Thymus (tissue), 11 donors: Measurements from ENCODE around the gene LGI4. TPM values are rescaled to one million over a fixed set of nuclear protein-coding genes. Genes with fewer than 3 reads are reported as not detected.

ENCODE experiments used
- DNase-seq, 9 donors: peaks; one replicate each; pipeline ENCODE4 v3.0.0-alpha.2; 2013; ENCODE audit warnings: low spot score in 9 of 9, low read depth in 6 of 9, missing footprints in 1 of 9
- H3K27ac ChIP-seq, 2 donors: one replicate each; pipeline ENCODE4 v1.5.1; 2013; ENCODE audit warnings: control low read depth in 1 of 2, low read depth in 1 of 2, low read length in 1 of 2, mild to moderate bottlenecking in 1 of 2, moderate library complexity in 1 of 2
- H3K27me3 ChIP-seq, 2 donors: one replicate each; pipeline ENCODE4 v1.5.1; 2013; ENCODE audit warnings: low read length in 1 of 2; ENCODE audit not compliant: control insufficient read depth in 2 of 2, insufficient read depth in 1 of 2
- H3K36me3 ChIP-seq, 2 donors: one replicate each; pipeline ENCODE4 v1.5.1; 2013; ENCODE audit warnings: low read length in 1 of 2, mild to moderate bottlenecking in 1 of 2, moderate library complexity in 1 of 2; ENCODE audit not compliant: control insufficient read depth in 2 of 2, insufficient read depth in 2 of 2
- H3K4me1 ChIP-seq, 2 donors: one replicate each; pipeline ENCODE4 v1.5.1; 2013; ENCODE audit warnings: low read length in 2 of 2; ENCODE audit not compliant: control insufficient read depth in 2 of 2, insufficient read depth in 2 of 2
- H3K4me3 ChIP-seq, 2 donors: one replicate each; pipeline ENCODE4 v1.5.1; 2013; ENCODE audit warnings: low read length in 2 of 2, control low read depth in 1 of 2, mild to moderate bottlenecking in 1 of 2
- H3K9me3 ChIP-seq, 2 donors: one replicate each; pipeline ENCODE4 v1.5.1; 2013; ENCODE audit warnings: low read length in 1 of 2, mild to moderate bottlenecking in 1 of 2; ENCODE audit not compliant: control insufficient read depth in 2 of 2, insufficient read depth in 1 of 2
- WGBS: extraction: QIAGEN DNeasy Blood & Tissue Kit; methylation state at CpG from one replicate; pipeline ENCODE4 v1.1.7; 2013; 5-methylcytosine and 5-hydroxymethylcytosine counted together
- polyA plus RNA-seq: library from polyadenylated mRNA; stranded (reverse); fragments of 200-250 nt; gene quantifications from one replicate; pipeline ENCODE4 v1.2.3, GENCODE V29; 2013
- total RNA-seq: library from RNA; stranded (reverse); fragments of 120-200 nt; gene quantifications from one replicate; pipeline ENCODE4 v1.2.4, GENCODE V29; 2013
- donor health status: healthy.

The LGI4 gene
- total and polyA plus RNA-seq, 2 donors: 0.52 to 9.8 TPM

GRCh38 chr19:35140207-35140961 is 5.5 kb upstream of the LGI4 start:
- H3K27me3 ChIP-seq: peaks cover 24 to 56% of the 10 kb centered on the region in 2 donors
- no peak overlapping the region for H3K27ac ChIP-seq
- H3K4me1 ChIP-seq: peaks cover 7 to 24% of the 10 kb centered on the region in 2 donors
- WGBS: 69% methylated on average over 12 of the region's 12 CpGs
- DNase-seq: no peak
- no peaks in the 10 kb centered on the region for H3K36me3 ChIP-seq
- H3K4me3 ChIP-seq: no peak overlapping the region
- H3K9me3 ChIP-seq: no peaks in the 10 kb centered on the region

GRCh38 chr19:35138305-35138892 is 3.5 kb upstream of the LGI4 start, which contains the start of gene FXYD1:
TSS of gene FXYD1 (plus strand) at chr19:35138824. CDS start at chr19:35140080, 1,256 bp downstream.
- 93% methylated on average over 18 of the region's 18 CpGs for WGBS
- Histone ChIP-seq H3K4me1 (peaks cover 7 to 25% of the 10 kb centered on the region in 2 donors), H3K9me3 (no peaks in the 10 kb centered on the region), H3K4me3 (no peak within 1 kb of the TSS), H3K36me3 (no peaks in the 10 kb centered on the region), H3K27ac (no peak within 1 kb of the TSS), H3K27me3 (peaks cover 18 to 36% of the 10 kb centered on the region in 2 donors)
- DNase-seq: no peak

- Histone ChIP-seq H3K36me3 (no peaks in the 10 kb centered on the region), H3K27me3 (peaks cover 8 to 25% of the 10 kb centered on the region in 2 donors), H3K4me1 (peaks cover 4 to 15% of the 10 kb centered on the region in 2 donors), H3K9me3 (no peaks in the 10 kb centered on the region), H3K4me3 (no peak overlapping the region), H3K27ac (no peak overlapping the region)
- 67% methylated on average over 9 of the region's 9 CpGs for WGBS
- no peak for DNase-seq
These were observed 2.3 kb upstream of the LGI4 start for GRCh38 chr19:35136977-35137702.

- Histone ChIP-seq H3K9me3 (no peaks in the 10 kb centered on the region), H3K4me3 (no peak overlapping the region), H3K27me3 (peaks cover 0 to 16% of the 10 kb centered on the region in 2 donors), H3K4me1 (peaks cover 0 to 8% of the 10 kb centered on the region in 2 donors), H3K36me3 (no peaks in the 10 kb centered on the region), H3K27ac (no peak overlapping the region)
- WGBS: 89% methylated on average over 11 of the region's 11 CpGs
- DNase-seq: no peak
These were observed 1.4 kb upstream of the LGI4 start for GRCh38 chr19:35136231-35136630.

- no peaks in the 10 kb centered on the region for H3K36me3 ChIP-seq
- peak in 3 of 9 donors; percentile 56 to 66 (median 62) for DNase-seq
- H3K4me1 ChIP-seq: peaks cover 0 to 5% of the 10 kb centered on the region in 2 donors
- no peaks in the 10 kb centered on the region for H3K9me3 ChIP-seq
- H3K27me3 ChIP-seq: peaks cover 0 to 13% of the 10 kb centered on the region in 2 donors
- no peak overlapping the region for H3K4me3 ChIP-seq
- no peak overlapping the region for H3K27ac ChIP-seq
- 2% methylated on average over 7 of the region's 7 CpGs for WGBS
These were observed 590 bp upstream of the LGI4 start for GRCh38 chr19:35135389-35135909.

GRCh38 chr19:35133826-35134225 is 1.0 kb downstream of the LGI4 start:
- 91% methylated on average over 11 of the region's 11 CpGs for WGBS
- peaks cover 0 to 3% of the 10 kb centered on the region in 2 donors for H3K4me1 ChIP-seq

GRCh38 chr19:35132254-35132653 is 2.6 kb downstream of the LGI4 start:
- Histone ChIP-seq H3K27me3 (peaks cover 0 to 7% of the 10 kb centered on the region in 2 donors), H3K36me3 (no peaks in the 10 kb centered on the region), H3K9me3 (no peaks in the 10 kb centered on the region), H3K4me3 (no peak overlapping the region), H3K4me1 (peaks cover 0 to 3% of the 10 kb centered on the region in 2 donors), H3K27ac (no peak overlapping the region)
- no peak for DNase-seq

More at GRCh38 chr19:35133826-35134225, 1.0 kb downstream of the LGI4 start:
- Histone ChIP-seq H3K27me3 (peaks cover 0 to 7% of the 10 kb centered on the region in 2 donors), H3K27ac (no peak overlapping the region), H3K4me3 (no peak overlapping the region), H3K36me3 (no peaks in the 10 kb centered on the region), H3K9me3 (no peaks in the 10 kb centered on the region)
- no peak for DNase-seq

GRCh38 chr19:35130761-35131720 is 3.8 kb downstream of the LGI4 start:
- 94% methylated on average over 31 of the region's 31 CpGs for WGBS
- no peak overlapping the region for H3K4me3 ChIP-seq
- H3K36me3 ChIP-seq: no peaks in the 10 kb centered on the region
- peaks cover 0 to 3% of the 10 kb centered on the region in 2 donors for H3K27me3 ChIP-seq
- no peak overlapping the region for H3K27ac ChIP-seq
- no peaks in the 10 kb centered on the region for H3K9me3 ChIP-seq
- H3K4me1 ChIP-seq: peaks cover 0 to 3% of the 10 kb centered on the region in 2 donors
- DNase-seq: no peak
